HepG2 (cell line): Measurements from ENCODE around the gene PPP1R27. TPM values are rescaled to one million over a fixed set of nuclear protein-coding genes. Genes with fewer than 3 reads are reported as not detected.

ENCODE experiments used
- ETS1 ChIP-seq: sonication (generic); formaldehyde crosslinking; IDR thresholded peaks from 2 replicates; pipeline ENCODE4 v1.4.0; 2020; ENCODE audit warnings: missing genetic modification reagents
- ETV5 ChIP-seq: IDR thresholded peaks from 2 replicates; pipeline ENCODE4 v1.6.1; 2018; ENCODE audit warnings: missing biosample characterization, missing genetic modification reagents, inconsistent platforms, borderline replicate concordance
- HBP1 ChIP-seq: IDR thresholded peaks from 2 replicates; pipeline ENCODE4 v1.6.1; 2016; ENCODE audit warnings: low read depth, control low read depth
- IRX3 ChIP-seq: sonication (generic); formaldehyde crosslinking; IDR thresholded peaks from 2 replicates; pipeline ENCODE4 v1.8.1; 2023; ENCODE audit warnings: mild to moderate bottlenecking, low read depth, missing genetic modification reagents, borderline replicate concordance
- KDM1A ChIP-seq: IDR thresholded peaks from 2 replicates; pipeline ENCODE4 v1.6.1; 2016; ENCODE audit warnings: missing compliant biosample characterization
- MAFF ChIP-seq: IDR thresholded peaks from 2 replicates; pipeline ENCODE4 v1.6.1; 2011; ENCODE audit warnings: low read depth, low read length, improper control_type of control experiment
- RXRA ChIP-seq: sonication (generic); formaldehyde crosslinking; IDR thresholded peaks from 2 replicates; pipeline ENCODE4 v1.5.1; 2020; ENCODE audit warnings: missing genetic modification reagents
- RXRB ChIP-seq: IDR thresholded peaks from 2 replicates; pipeline ENCODE4 v1.6.1; 2016; ENCODE audit warnings: borderline replicate concordance, missing genetic modification reagents, missing compliant biosample characterization
- SOX6 ChIP-seq, 2 experiments: fragments of 450-650 bp in 1 of 2; sonication (generic) in 1 of 2; formaldehyde crosslinking in 1 of 2; IDR thresholded peaks; 2 replicates each; pipeline versions ENCODE4 v1.4.0 to v1.6.1; 2017 to 2020; ENCODE audit warnings: antibody characterized with exemption in 1 of 2, mild to moderate bottlenecking in 1 of 2, missing genetic modification reagents in 1 of 2
- SRSF9 ChIP-seq: fragments of 200-400 bp; formaldehyde crosslinking; IDR thresholded peaks from 2 replicates; pipeline ENCODE4 v1.6.1; 2018; ENCODE audit warnings: borderline replicate concordance, mild to moderate bottlenecking, low read depth, low read length; ENCODE audit not compliant: insufficient read depth, poor library complexity, severe bottlenecking
- ZBED4 ChIP-seq: sonication (generic); formaldehyde crosslinking; IDR thresholded peaks from 2 replicates; pipeline ENCODE4 v1.4.0; 2020; ENCODE audit warnings: missing genetic modification reagents, borderline replicate concordance
- ZBTB33 ChIP-seq: sonication (generic); formaldehyde crosslinking; IDR thresholded peaks from 2 replicates; pipeline ENCODE4 v1.4.0; 2020; ENCODE audit warnings: missing genetic modification reagents
- ZNF24 ChIP-seq: fragments of 450-650 bp; IDR thresholded peaks from 2 replicates; pipeline ENCODE4 v1.6.1; 2017; ENCODE audit warnings: antibody characterized with exemption, mild to moderate bottlenecking
- ZNF280D ChIP-seq: sonication (generic); formaldehyde crosslinking; IDR thresholded peaks from 2 replicates; pipeline ENCODE4 v1.5.1; 2020; ENCODE audit warnings: mild to moderate bottlenecking, missing genetic modification reagents
- polyA plus RNA-seq, 8 experiments: library from polyadenylated mRNA; depleted of rRNA in 3 of 8; stranded (reverse) in 7 of 8; unstranded in 1 of 8; fragments of >200 nt; fragmentation: Illumina TruSeq in 4 of 8; extraction: Trizol in 4 of 8; gene quantifications; 2 replicates each; pipeline versions ENCODE4 v1.2.1 to v1.2.3, GENCODE V29; 2011 to 2016; ENCODE audit warnings: low read depth in 4 of 8, missing spikeins in 1 of 8, mixed read lengths in 1 of 8; ENCODE audit not compliant: insufficient read depth in 1 of 8
- total RNA-seq, 5 experiments: library from RNA; depleted of rRNA; stranded (reverse); fragments of >200 nt; fragmentation: Illumina TruSeq; extraction: Trizol; gene quantifications; 2 replicates each; pipeline ENCODE4 v1.2.3, GENCODE V29; 2016; ENCODE audit warnings: low read depth in 1 of 5

Gene PPP1R27
- total and polyA plus RNA-seq, 2 of the 13 experiments (the other 11 are each of a cell fraction or from before 2014, with no cell fraction given): 0.17 to 1.00 TPM

- no peak for TF ChIP-seq IRX3
- TF ChIP-seq SOX6 (IDR thresholded peaks at IDR 0.05): no peak
- peak; percentile 9; the same call in 1 of the 2 replicates for TF ChIP-seq SOX6 (CRISPR knock-in tag; IDR thresholded peaks at IDR 0.05)
- no peak for TF ChIP-seq ZBED4
- no peak for TF ChIP-seq ETV5 (CRISPR knock-in tag)
- TF ChIP-seq MAFF: no peak
- TF ChIP-seq ETS1 (CRISPR knock-in tag): 0 out of 2 replicates have a peak, but pooled peaks have one; percentile 18
- TF ChIP-seq ZNF24: no peak
- no peak for TF ChIP-seq SRSF9
- TF ChIP-seq ZBTB33 (CRISPR knock-in tag): peak; percentile 90
- peak; percentile 54; the same call in 1 of the 2 replicates for TF ChIP-seq HBP1 (CRISPR knock-in tag)
- TF ChIP-seq ZNF280D (CRISPR knock-in tag): 0 out of 2 replicates have a peak, but pooled peaks have one; percentile 9
- TF ChIP-seq RXRB (CRISPR knock-in tag): no peak
- no peak; the same call in 1 of the 2 replicates for TF ChIP-seq RXRA (CRISPR knock-in tag)
- TF ChIP-seq KDM1A (CRISPR knock-in tag): no peak
These were observed 32.5 kb upstream of the PPP1R27 start (continued) for GRCh38 chr17:81867170-81867990.
